Esophagus muscularis mucosa (tissue), 4 donors: ENCODE results near the gene PCDHGA1. TPM values are rescaled to one million over a fixed set of nuclear protein-coding genes. Genes with fewer than 3 reads are reported as not detected.
"Not testable (repeated sequence)": the region's sequence is repeated elsewhere in the genome, so short reads cannot be mapped to it uniquely, and the experiment has no call there.

Experiments
- DNase-seq: peaks from one replicate; pipeline ENCODE4 v3.0.0-alpha.2; 2017; ENCODE audit errors: extremely low spot score
- H3K27ac ChIP-seq, 4 donors: fragments of 200-600 bp; sonication (generic); replicated peaks in 1 of 4; 1 replicate in 3 of 4; 2 replicates in 1 of 4; pipeline ENCODE4 v1.5.1; 2016 to 2019; ENCODE audit warnings: mild to moderate bottlenecking in 1 of 4
- H3K27me3 ChIP-seq, 4 donors: fragments of 200-600 bp; sonication (generic); one replicate each; pipeline versions ENCODE4 v1.5.1 to v1.6.0; 2016 to 2019
- H3K36me3 ChIP-seq, 4 donors: fragments of 200-600 bp; sonication (generic); one replicate each; pipeline ENCODE4 v1.5.1; 2016 to 2019
- H3K4me1 ChIP-seq, 4 donors: fragments of 200-600 bp; sonication (generic); one replicate each; pipeline ENCODE4 v1.5.1; 2016 to 2019
- H3K4me3 ChIP-seq, 4 donors: fragments of 200-600 bp; sonication (generic); 1 replicate in 2 of 4; 2 replicates in 2 of 4; pipeline ENCODE4 v1.5.1; 2016 to 2019; ENCODE audit warnings: mild to moderate bottlenecking in 4 of 4, moderate library complexity in 1 of 4
- H3K9me3 ChIP-seq, 4 donors: fragments of 200-600 bp; sonication (generic); 1 replicate in 3 of 4; 2 replicates in 1 of 4; pipeline ENCODE4 v1.5.1; 2016 to 2019
- EP300 ChIP-seq: sonication (generic); formaldehyde crosslinking; IDR thresholded peaks from one replicate; pipeline ENCODE4 v1.6.1; 2017; ENCODE audit warnings: antibody characterized with exemption
- POLR2A ChIP-seq: fragments of 450-650 bp; IDR thresholded peaks from one replicate; pipeline ENCODE4 v1.6.1; 2017; ENCODE audit warnings: antibody characterized with exemption, moderate library complexity, mild to moderate bottlenecking, low read depth
- POLR2AphosphoS5 ChIP-seq, 2 donors: sonication (generic); formaldehyde crosslinking; IDR thresholded peaks; one replicate each; pipeline ENCODE4 v1.6.1; 2017; ENCODE audit warnings: antibody characterized with exemption in 2 of 2
- WGBS: methylation state at CpG from one replicate; pipeline ENCODE4 v1.1.5; 2018; 5-methylcytosine and 5-hydroxymethylcytosine counted together
- intact Hi-C: fragments of 100-400 bp; cut with DNase I; formaldehyde crosslinking; loops from one replicate; pipeline ENCODE4 v1.15.1; 2023
- total RNA-seq, 4 donors: library from RNA; depleted of rRNA; stranded (reverse); fragments of >200 nt; gene quantifications; one replicate each; pipeline versions ENCODE4 v1.1.0 to v1.2.1, GENCODE V29; 2016
- TF ChIP-seq, protein P1 (sequence below), 3 experiments: fragments of 200-600 bp in 2 of 3; fragments of 450-650 bp in 1 of 3; sonication (generic) in 2 of 3; IDR thresholded peaks; one replicate each; pipeline ENCODE4 v1.5.1; 2017 to 2019; ENCODE audit warnings: antibody characterized with exemption in 3 of 3, mild to moderate bottlenecking in 2 of 3, moderate library complexity in 1 of 3

The PCDHGA1 gene
- total RNA-seq, 4 donors from 2014 or later, result 0.45 to 1.2 (median 0.76) TPM

DNA sequence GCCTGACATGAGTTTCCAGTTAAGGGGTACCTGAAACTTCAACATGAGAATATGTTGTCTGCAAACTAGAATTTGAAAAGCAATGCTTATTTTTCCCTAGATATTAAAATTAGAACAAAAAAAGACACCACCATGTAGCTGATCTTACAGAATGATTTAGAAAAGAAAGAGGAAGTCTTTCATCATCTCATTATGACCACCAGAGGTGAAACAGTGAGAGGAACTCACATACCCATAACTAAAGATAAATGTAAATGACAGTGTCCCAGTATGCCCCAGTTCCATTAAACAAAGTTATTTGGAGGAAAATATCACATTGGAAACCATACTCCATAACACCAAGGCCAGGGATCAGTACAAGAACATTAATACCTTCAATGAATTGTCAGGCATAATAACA, 16.6 kb upstream of the PCDHGA1 start:
- no peak overlapping the region for H3K27ac ChIP-seq
- TF ChIP-seq EP300, result no peak
- TF ChIP-seq POLR2AphosphoS5 (IDR thresholded peaks at IDR 0.05), result no peak
- TF ChIP-seq, protein P1, sequence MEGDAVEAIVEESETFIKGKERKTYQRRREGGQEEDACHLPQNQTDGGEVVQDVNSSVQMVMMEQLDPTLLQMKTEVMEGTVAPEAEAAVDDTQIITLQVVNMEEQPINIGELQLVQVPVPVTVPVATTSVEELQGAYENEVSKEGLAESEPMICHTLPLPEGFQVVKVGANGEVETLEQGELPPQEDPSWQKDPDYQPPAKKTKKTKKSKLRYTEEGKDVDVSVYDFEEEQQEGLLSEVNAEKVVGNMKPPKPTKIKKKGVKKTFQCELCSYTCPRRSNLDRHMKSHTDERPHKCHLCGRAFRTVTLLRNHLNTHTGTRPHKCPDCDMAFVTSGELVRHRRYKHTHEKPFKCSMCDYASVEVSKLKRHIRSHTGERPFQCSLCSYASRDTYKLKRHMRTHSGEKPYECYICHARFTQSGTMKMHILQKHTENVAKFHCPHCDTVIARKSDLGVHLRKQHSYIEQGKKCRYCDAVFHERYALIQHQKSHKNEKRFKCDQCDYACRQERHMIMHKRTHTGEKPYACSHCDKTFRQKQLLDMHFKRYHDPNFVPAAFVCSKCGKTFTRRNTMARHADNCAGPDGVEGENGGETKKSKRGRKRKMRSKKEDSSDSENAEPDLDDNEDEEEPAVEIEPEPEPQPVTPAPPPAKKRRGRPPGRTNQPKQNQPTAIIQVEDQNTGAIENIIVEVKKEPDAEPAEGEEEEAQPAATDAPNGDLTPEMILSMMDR (IDR thresholded peaks at IDR 0.05), result no peak
- TF ChIP-seq POLR2A, result no peak
- no peak overlapping the region for H3K4me3 ChIP-seq
- peaks cover 14 to 100% (median 98%) of the 10 kb centered on the region in 4 donors for H3K9me3 ChIP-seq
- peaks cover 6 to 49% (median 33%) of the 10 kb centered on the region in 4 donors for H3K36me3 ChIP-seq
- no peak for DNase-seq
- intact Hi-C loops, result no loop called here
- no peaks in the 10 kb centered on the region for H3K4me1 ChIP-seq
- H3K27me3 ChIP-seq, result no peaks in the 10 kb centered on the region

- WGBS, result 89% methylated on average over 4 of the region's 4 CpGs
- H3K27me3 ChIP-seq, H3K4me3 ChIP-seq, intact Hi-C loops, DNase-seq, H3K27ac ChIP-seq: not testable (repeated sequence)
- H3K4me1 ChIP-seq, result peaks cover 4 to 11% (median 7%) of the 10 kb centered on the region in 4 donors
- H3K9me3 ChIP-seq, result peaks cover 29 to 93% (median 85%) of the 10 kb centered on the region in 4 donors
- H3K36me3 ChIP-seq, result peaks cover 18 to 61% (median 42%) of the 10 kb centered on the region in 4 donors
Observed at GRCh38 chr5:141316963-141317362, 13.4 kb upstream of the PCDHGA1 start.

GRCh38 chr5:141319202-141319601, 11.1 kb upstream of the PCDHGA1 start:
- Histone ChIP-seq H3K9me3 (peaks cover 23 to 81% (median 66%) of the 10 kb centered on the region in 4 donors), H3K4me1 (peaks cover 4 to 11% (median 7%) of the 10 kb centered on the region in 4 donors), H3K4me3 (peak overlapping the region in 2 of 4 donors; percentile 3 to 74), H3K36me3 (peaks cover 18 to 46% (median 42%) of the 10 kb centered on the region in 4 donors), H3K27ac (no peak overlapping the region), H3K27me3 (no peaks in the 10 kb centered on the region)
- 93% methylated on average over 6 of the region's 6 CpGs for WGBS
- no peak for DNase-seq
- TF ChIP-seq, protein P1 (IDR thresholded peaks at IDR 0.05), result no peak
- TF ChIP-seq EP300 (no peak), POLR2A (no peak), POLR2AphosphoS5 (IDR thresholded peaks at IDR 0.05) (no peak)
- intact Hi-C loops, result no loop called here

DNA sequence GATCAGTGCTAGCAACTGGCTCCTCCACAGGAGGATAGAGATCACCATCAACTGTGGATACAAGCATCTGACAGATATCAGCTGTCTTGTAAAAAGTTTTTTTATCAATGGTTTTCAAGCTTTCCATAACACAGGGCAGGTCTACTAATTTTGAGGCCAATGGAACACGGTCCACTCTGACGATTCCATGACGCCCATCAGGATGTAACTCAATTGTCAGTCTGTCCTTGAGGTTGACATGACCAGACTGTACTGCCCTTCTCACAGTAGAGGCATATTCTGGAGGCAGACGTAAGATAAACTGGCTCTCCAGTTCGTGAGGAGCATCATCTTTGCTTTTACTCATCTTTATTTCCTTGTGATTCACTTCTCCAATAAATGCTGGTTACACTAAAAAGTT, 10.6 kb upstream of the PCDHGA1 start:
- peak overlapping the region; percentile 58 to 74 (median 70) for H3K4me3 ChIP-seq
- peaks cover 23 to 76% (median 62%) of the 10 kb centered on the region in 4 donors for H3K9me3 ChIP-seq
- no peaks in the 10 kb centered on the region for H3K27me3 ChIP-seq
- no peak for DNase-seq
- peaks cover 4 to 11% (median 7%) of the 10 kb centered on the region in 4 donors for H3K4me1 ChIP-seq
- H3K27ac ChIP-seq, result peak overlapping the region in 1 of 4 donors; percentile 90
- no peak for TF ChIP-seq EP300
- TF ChIP-seq, protein P1 (IDR thresholded peaks at IDR 0.05), result no peak
- TF ChIP-seq POLR2AphosphoS5 (IDR thresholded peaks at IDR 0.05), result no peak
- TF ChIP-seq POLR2A, result no peak
- peaks cover 18 to 46% (median 42%) of the 10 kb centered on the region in 4 donors for H3K36me3 ChIP-seq
- 68% methylated on average over 5 of the region's 5 CpGs for WGBS
- intact Hi-C loops, result loop anchor here (5.0 kb wide), 1 partner anchor 238 kb away; no protein-coding TSS in a partner anchor

DNA sequence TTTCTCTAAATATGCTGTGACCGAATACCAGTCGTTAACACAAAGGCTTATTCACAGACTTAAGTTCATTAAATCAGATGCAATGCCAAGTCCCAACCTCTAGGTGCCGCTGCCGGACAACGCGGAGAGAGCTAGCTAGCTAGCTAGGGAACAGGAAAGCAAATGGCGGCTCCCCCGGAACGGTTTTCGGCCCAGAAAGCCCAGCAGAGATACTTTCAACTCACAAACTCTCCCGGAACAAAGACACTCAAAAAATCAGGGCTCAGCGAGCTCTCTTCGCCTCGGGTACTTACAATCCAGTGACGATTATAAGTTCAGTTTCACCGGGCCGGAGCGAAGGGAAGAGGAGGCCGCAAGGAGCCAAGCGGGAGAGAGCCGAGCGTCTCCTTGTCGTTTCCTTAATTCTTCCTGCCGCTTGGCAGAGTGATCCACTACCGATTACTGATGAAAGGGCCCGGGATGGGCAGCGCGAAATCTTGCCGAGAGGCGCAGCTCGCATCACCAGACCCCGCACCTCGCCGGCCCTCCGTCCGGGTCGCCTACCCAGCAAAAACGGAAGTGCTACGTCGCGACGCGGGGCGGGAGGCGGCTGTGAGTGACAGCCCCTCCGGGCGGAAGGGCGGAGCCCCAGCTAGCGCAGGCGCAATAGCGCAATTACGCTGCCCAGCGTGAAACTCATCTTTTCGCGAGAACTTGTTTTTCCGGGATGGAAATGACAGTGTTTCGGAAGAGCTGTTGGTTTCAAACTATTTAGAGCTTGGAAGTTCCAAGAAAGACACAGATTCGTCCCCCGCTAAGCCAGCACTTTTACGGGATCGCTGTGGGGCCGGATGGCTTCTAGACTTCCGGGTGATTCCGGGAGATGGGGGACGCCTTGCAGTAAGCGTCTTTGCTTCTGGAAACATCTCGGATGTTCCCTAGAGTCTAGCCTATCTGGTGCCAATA, 9.8 kb upstream of the PCDHGA1 start, which contains the start of gene TAF7:
TAF7 (minus strand) TSS at position 560 of the 945 bp plus-strand sequence. CDS start 740 bp downstream, outside the sequence.
- WGBS, result 2% methylated on average over 57 of the region's 67 CpGs
- intact Hi-C loops, result loop anchor here (5.0 kb wide), 1 partner anchor 237 kb away; no protein-coding TSS in a partner anchor
- TF ChIP-seq POLR2AphosphoS5 (IDR thresholded peaks at IDR 0.05), result peak; percentile 95 to 98
- no peak for TF ChIP-seq EP300
- TF ChIP-seq POLR2A, result peak; percentile 90
- TF ChIP-seq, protein P1 (IDR thresholded peaks at IDR 0.05), result peak; percentile 64 to 80 (median 70)
- Histone ChIP-seq H3K27me3 (no peaks in the 10 kb centered on the region), H3K4me3 (peak within 1 kb of the TSS; percentile 58 to 74 (median 70)), H3K9me3 (peaks cover 23 to 68% (median 54%) of the 10 kb centered on the region in 4 donors), H3K36me3 (peaks cover 18 to 44% (median 40%) of the 10 kb centered on the region in 4 donors), H3K4me1 (peaks cover 4 to 11% (median 7%) of the 10 kb centered on the region in 4 donors), H3K27ac (peak within 1 kb of the TSS; percentile 90 to 92 (median 92))
- peak; percentile 95 for DNase-seq
